HepG2 (cell line): ENCODE data around the gene TCF25. TPM values are rescaled to one million over a fixed set of nuclear protein-coding genes. Genes with fewer than 3 reads are reported as not detected.

Experiments
- ATAC-seq: fragments of 200-7000 bp; cut with Tn5 transposase; 3 replicates; pipeline ENCODE4 v1.9.1; 2020; ENCODE audit warnings: mild to moderate bottlenecking, moderate library complexity
- BruUV-seq: library from RNA; stranded (reverse); fragments of 400-500 nt; replicated peaks from 2 replicates; lab custom pipeline; 2021; lab: Mats Ljungman, UMichigan
- CTCF ChIA-PET: fragments of 300-600 bp; formaldehyde crosslinking; extraction: SDS; loops from one replicate; lab custom pipeline; 2021; ENCODE audit warnings: low total read pairs, inconsistent platforms, low intra/inter-chr PET ratio; lab: Yijun Ruan, JAX
- POLR2A ChIA-PET: fragments of 350-600 bp; sonication (Branson Sonifier 250); formaldehyde crosslinking; loops from one replicate; lab custom pipeline; 2020; ENCODE audit warnings: antibody characterized with exemption, inconsistent platforms; lab: Yijun Ruan, JAX
- DNase-seq: peaks from one replicate; pipeline ENCODE4 v3.0.0-alpha.2; 2015; ENCODE audit warnings: low spot score
- FAIRE-seq: peaks from 3 replicates; lab custom pipeline; 2011; peaks lifted over from hg19 to GRCh38; lab: Jason Lieb, UNC
- H2AFZ ChIP-seq: one replicate; pipeline ENCODE4 v1.6.1; 2011; ENCODE audit warnings: low read length, inconsistent platforms
- H3K27ac ChIP-seq: fragments of 300-600 bp; 3 replicates; pipeline ENCODE4 v1.8.0; 2011; ENCODE audit warnings: mixed run types, mild to moderate bottlenecking, mixed read lengths, low read length, inconsistent platforms; ENCODE audit not compliant: insufficient read depth; ENCODE audit errors: extremely low read length
- H3K27me3 ChIP-seq, 2 experiments: fragments of 200-600 bp in 1 of 2; 2 replicates in 1 of 2; 3 replicates in 1 of 2; pipeline versions ENCODE4 v1.6.0 to v1.8.0; 2011; ENCODE audit warnings: low read length in 2 of 2, mild to moderate bottlenecking in 2 of 2, moderate library complexity in 2 of 2, inconsistent platforms in 1 of 2; ENCODE audit not compliant: insufficient read depth in 2 of 2, control insufficient read depth in 1 of 2
- H3K36me3 ChIP-seq, 2 experiments: fragments of 200-600 bp in 1 of 2; replicated peaks in 1 of 2; 2 replicates in 1 of 2; 3 replicates in 1 of 2; pipeline versions ENCODE4 v1.5.1 to v1.8.0; 2011; ENCODE audit warnings: low read length in 2 of 2, inconsistent platforms in 1 of 2; ENCODE audit not compliant: insufficient read depth in 2 of 2, control insufficient read depth in 1 of 2
- H3K4me1 ChIP-seq: 2 replicates; pipeline ENCODE4 v1.5.1; 2012; ENCODE audit warnings: low read length, inconsistent platforms; ENCODE audit not compliant: insufficient read depth
- H3K4me2 ChIP-seq: 2 replicates; pipeline ENCODE4 v1.6.0; 2011; ENCODE audit warnings: low read depth, low read length, inconsistent platforms
- H3K4me3 ChIP-seq, 3 experiments: fragments of 200-600 bp in 1 of 3; sonication (generic), shearing (Covaris generic) in 1 of 3; replicated peaks in 1 of 3; 2 replicates each; pipeline ENCODE4 v1.5.1; 2011 to 2016; ENCODE audit warnings: low read length in 3 of 3, inconsistent platforms in 2 of 3, low read depth in 2 of 3, mild to moderate bottlenecking in 2 of 3, control low read depth in 1 of 3, mixed read lengths in 1 of 3; ENCODE audit not compliant: insufficient read depth in 1 of 3
- H3K79me2 ChIP-seq: one replicate; pipeline ENCODE4 v1.6.1; 2011; ENCODE audit warnings: low read length, inconsistent platforms; ENCODE audit not compliant: insufficient read depth
- H3K9ac ChIP-seq: 2 replicates; pipeline ENCODE4 v1.6.0; 2011; ENCODE audit warnings: mild to moderate bottlenecking, low read depth, low read length, inconsistent platforms; ENCODE audit not compliant: insufficient read depth
- H3K9me3 ChIP-seq: 2 replicates; pipeline ENCODE4 v1.5.1; 2012; ENCODE audit warnings: mild to moderate bottlenecking, low read length
- H4K20me1 ChIP-seq: 2 replicates; pipeline ENCODE4 v1.6.0; 2011; ENCODE audit warnings: inconsistent platforms, mild to moderate bottlenecking, low read length, moderate library complexity; ENCODE audit not compliant: insufficient read depth
- AGO2 ChIP-seq: fragments of 200-400 bp; formaldehyde crosslinking; optimal IDR thresholded peaks from 2 replicates; pipeline ENCODE3; 2017; ENCODE audit warnings: mild to moderate bottlenecking, low read depth, low read length, moderate library complexity
- BCL3 ChIP-seq: sonication (generic); formaldehyde crosslinking; IDR thresholded peaks from 2 replicates; pipeline ENCODE4 v1.5.1; 2020; ENCODE audit warnings: mild to moderate bottlenecking, missing genetic modification reagents, moderate library complexity
- E2F5 ChIP-seq: sonication (generic); formaldehyde crosslinking; conservative IDR thresholded peaks from 2 replicates; pipeline ENCODE4 v1.4.0; 2020; ENCODE audit warnings: missing genetic modification reagents
- FOXO1 ChIP-seq: sonication (generic); formaldehyde crosslinking; IDR thresholded peaks from 2 replicates; pipeline ENCODE4 v1.4.0; 2020; ENCODE audit warnings: missing genetic modification reagents
- HES4 ChIP-seq: sonication (generic); formaldehyde crosslinking; IDR thresholded peaks from 2 replicates; pipeline ENCODE4 v1.9.0; 2021; ENCODE audit warnings: mild to moderate bottlenecking, missing genetic modification reagents, borderline replicate concordance
- MLXIP ChIP-seq: sonication (generic); formaldehyde crosslinking; IDR thresholded peaks from 2 replicates; pipeline ENCODE4 v1.9.0; 2021; ENCODE audit warnings: missing genetic modification reagents, borderline replicate concordance
- PHF8 ChIP-seq: sonication (generic); formaldehyde crosslinking; IDR thresholded peaks from 2 replicates; pipeline ENCODE4 v1.5.0; 2020; ENCODE audit warnings: missing genetic modification reagents
- RBFOX2 ChIP-seq: fragments of 200-400 bp; formaldehyde crosslinking; IDR thresholded peaks from 2 replicates; pipeline ENCODE4 v1.6.1; 2017; ENCODE audit warnings: low read depth, mild to moderate bottlenecking, low read length
- ZFX ChIP-seq: sonication (generic); formaldehyde crosslinking; IDR thresholded peaks from 2 replicates; pipeline ENCODE4 v1.4.0; 2020; ENCODE audit warnings: mild to moderate bottlenecking, low read depth, missing genetic modification reagents, moderate library complexity
- ZNF318 ChIP-seq: sonication (generic); formaldehyde crosslinking; IDR thresholded peaks from 2 replicates; pipeline ENCODE4 v1.4.0; 2020; ENCODE audit warnings: mild to moderate bottlenecking, missing genetic modification reagents
- ZNF616 ChIP-seq: sonication (generic); formaldehyde crosslinking; IDR thresholded peaks from 2 replicates; pipeline ENCODE4 v1.5.0; 2020; ENCODE audit warnings: low read depth, mild to moderate bottlenecking, missing genetic modification reagents
- WGBS: methylation state at CpG from one replicate; pipeline ENCODE4 v1.1.6; 2017; ENCODE audit warnings: low lambda C conversion rate; 5-methylcytosine and 5-hydroxymethylcytosine counted together
- in situ Hi-C: cut with HindIII; loops from 2 replicates; pipeline ENCODE4 v1.10.0; 2017; ENCODE audit warnings: low pct_unique_long_range_greater_than_20kb; ENCODE audit not compliant: extremely low pct_ligation_motif_present
- intact Hi-C: fragments of 100-400 bp; cut with micrococcal nuclease; formaldehyde crosslinking; loops from one replicate; pipeline ENCODE4 v1.10.0; 2022; ENCODE audit not compliant: unreplicated experiment
- polyA plus RNA-seq, 8 experiments: library from polyadenylated mRNA; depleted of rRNA in 3 of 8; stranded (reverse) in 7 of 8; unstranded in 1 of 8; fragments of >200 nt; fragmentation: Illumina TruSeq in 4 of 8; extraction: Trizol in 4 of 8; gene quantifications; 2 replicates each; pipeline versions ENCODE4 v1.2.1 to v1.2.3, GENCODE V29; 2011 to 2016; ENCODE audit warnings: low read depth in 4 of 8, missing spikeins in 1 of 8, mixed read lengths in 1 of 8; ENCODE audit not compliant: insufficient read depth in 1 of 8
- total RNA-seq, 5 experiments: library from RNA; depleted of rRNA; stranded (reverse); fragments of >200 nt; fragmentation: Illumina TruSeq; extraction: Trizol; gene quantifications; 2 replicates each; pipeline ENCODE4 v1.2.3, GENCODE V29; 2016; ENCODE audit warnings: low read depth in 1 of 5

Gene TCF25
- total and polyA plus RNA-seq, 2 of the 13 experiments (the other 11 are each of a cell fraction or from before 2014, with no cell fraction given): 138 to 206 TPM

GRCh38 chr16:89855986-89856385, 17.4 kb upstream of the TCF25 start:
- Histone ChIP-seq H3K4me3 (no peak overlapping the region), H3K27ac (no peak overlapping the region), H4K20me1 (no peaks in the 10 kb centered on the region; the same call in 1 of the 2 replicates), H3K79me2 (no peaks in the 10 kb centered on the region), H3K4me2 (no peak overlapping the region), H3K27me3 (no peaks in the 10 kb centered on the region), H3K36me3 (peaks cover 29 to 38% of the 10 kb centered on the region in 2 experiments; a peak in 4 of 5 replicates), H3K9ac (no peak overlapping the region), H3K9me3 (no peaks in the 10 kb centered on the region), H2AFZ (no peak overlapping the region), H3K4me1 (0 out of 2 replicates have a peak, but pooled peaks cover 2% of the 10 kb centered on the region)
- POLR2A ChIA-PET: no interaction called here
- ATAC-seq (no peak), DNase-seq (no peak), FAIRE-seq (no peak)
- in situ Hi-C loops: loop anchor here (5.0 kb wide), 1 partner anchor 39 kb away; the partner anchor contains the start of gene FANCA
- intact Hi-C loops: no loop called here
- no TSS peak for BruUV-seq
- 95% methylated on average over 22 of the region's 22 CpGs for WGBS
- CTCF ChIA-PET: interaction anchor here (0.6 kb wide), 1 partner anchor 100 kb away, joined by 5 read pairs; no protein-coding TSS in a partner anchor
- TF ChIP-seq AGO2 (peak; percentile 36), MLXIP (CRISPR knock-in tag) (no peak), ZNF318 (CRISPR knock-in tag) (no peak), ZNF616 (no peak), RBFOX2 (0 out of 2 replicates have a peak, but pooled peaks have one; percentile 16), ZFX (no peak), HES4 (CRISPR knock-in tag) (no peak), E2F5 (CRISPR knock-in tag) (no peak), FOXO1 (CRISPR knock-in tag) (no peak), BCL3 (CRISPR knock-in tag) (no peak), PHF8 (no peak)
